HepG2 (cell line): ENCODE measurements around the gene NDUFAF8. TPM values are rescaled to one million over a fixed set of nuclear protein-coding genes. Genes with fewer than 3 reads are reported as not detected.

Experiments
- ATAC-seq: fragments of 200-7000 bp; cut with Tn5 transposase; 3 replicates; pipeline ENCODE4 v1.9.1; 2020; ENCODE audit warnings: mild to moderate bottlenecking, moderate library complexity
- BruUV-seq: library from RNA; stranded (reverse); fragments of 400-500 nt; replicated peaks from 2 replicates; lab custom pipeline; 2021; lab: Mats Ljungman, UMichigan
- CTCF ChIA-PET: fragments of 300-600 bp; formaldehyde crosslinking; extraction: SDS; loops from one replicate; lab custom pipeline; 2021; ENCODE audit warnings: low total read pairs, inconsistent platforms, low intra/inter-chr PET ratio; lab: Yijun Ruan, JAX
- POLR2A ChIA-PET: fragments of 350-600 bp; sonication (Branson Sonifier 250); formaldehyde crosslinking; loops from one replicate; lab custom pipeline; 2020; ENCODE audit warnings: antibody characterized with exemption, inconsistent platforms; lab: Yijun Ruan, JAX
- DNase-seq: peaks from one replicate; pipeline ENCODE4 v3.0.0-alpha.2; 2015; ENCODE audit warnings: low spot score
- FAIRE-seq: peaks from 3 replicates; lab custom pipeline; 2011; peaks lifted over from hg19 to GRCh38; lab: Jason Lieb, UNC
- H2AFZ ChIP-seq: one replicate; pipeline ENCODE4 v1.6.1; 2011; ENCODE audit warnings: low read length, inconsistent platforms
- H3K27ac ChIP-seq: fragments of 300-600 bp; 3 replicates; pipeline ENCODE4 v1.8.0; 2011; ENCODE audit warnings: mixed run types, mild to moderate bottlenecking, mixed read lengths, low read length, inconsistent platforms; ENCODE audit not compliant: insufficient read depth; ENCODE audit errors: extremely low read length
- H3K27me3 ChIP-seq, 2 experiments: fragments of 200-600 bp in 1 of 2; 2 replicates in 1 of 2; 3 replicates in 1 of 2; pipeline versions ENCODE4 v1.6.0 to v1.8.0; 2011; ENCODE audit warnings: low read length in 2 of 2, mild to moderate bottlenecking in 2 of 2, moderate library complexity in 2 of 2, inconsistent platforms in 1 of 2; ENCODE audit not compliant: insufficient read depth in 2 of 2, control insufficient read depth in 1 of 2
- H3K36me3 ChIP-seq, 2 experiments: fragments of 200-600 bp in 1 of 2; replicated peaks in 1 of 2; 2 replicates in 1 of 2; 3 replicates in 1 of 2; pipeline versions ENCODE4 v1.5.1 to v1.8.0; 2011; ENCODE audit warnings: low read length in 2 of 2, inconsistent platforms in 1 of 2; ENCODE audit not compliant: insufficient read depth in 2 of 2, control insufficient read depth in 1 of 2
- H3K4me1 ChIP-seq: 2 replicates; pipeline ENCODE4 v1.5.1; 2012; ENCODE audit warnings: low read length, inconsistent platforms; ENCODE audit not compliant: insufficient read depth
- H3K4me2 ChIP-seq: 2 replicates; pipeline ENCODE4 v1.6.0; 2011; ENCODE audit warnings: low read depth, low read length, inconsistent platforms
- H3K4me3 ChIP-seq, 3 experiments: fragments of 200-600 bp in 1 of 3; sonication (generic), shearing (Covaris generic) in 1 of 3; replicated peaks in 1 of 3; 2 replicates each; pipeline ENCODE4 v1.5.1; 2011 to 2016; ENCODE audit warnings: low read length in 3 of 3, inconsistent platforms in 2 of 3, low read depth in 2 of 3, mild to moderate bottlenecking in 2 of 3, control low read depth in 1 of 3, mixed read lengths in 1 of 3; ENCODE audit not compliant: insufficient read depth in 1 of 3
- H3K79me2 ChIP-seq: one replicate; pipeline ENCODE4 v1.6.1; 2011; ENCODE audit warnings: low read length, inconsistent platforms; ENCODE audit not compliant: insufficient read depth
- H3K9ac ChIP-seq: 2 replicates; pipeline ENCODE4 v1.6.0; 2011; ENCODE audit warnings: mild to moderate bottlenecking, low read depth, low read length, inconsistent platforms; ENCODE audit not compliant: insufficient read depth
- H3K9me3 ChIP-seq: 2 replicates; pipeline ENCODE4 v1.5.1; 2012; ENCODE audit warnings: mild to moderate bottlenecking, low read length
- H4K20me1 ChIP-seq: 2 replicates; pipeline ENCODE4 v1.6.0; 2011; ENCODE audit warnings: inconsistent platforms, mild to moderate bottlenecking, low read length, moderate library complexity; ENCODE audit not compliant: insufficient read depth
- AGO2 ChIP-seq: fragments of 200-400 bp; formaldehyde crosslinking; optimal IDR thresholded peaks from 2 replicates; pipeline ENCODE3; 2017; ENCODE audit warnings: mild to moderate bottlenecking, low read depth, low read length, moderate library complexity
- ZBTB38 ChIP-seq: sonication (generic); formaldehyde crosslinking; IDR thresholded peaks from 2 replicates; pipeline ENCODE4 v1.5.1; 2020; ENCODE audit warnings: mild to moderate bottlenecking, missing genetic modification reagents
- ZBTB44 ChIP-seq: sonication (generic); formaldehyde crosslinking; IDR thresholded peaks from 2 replicates; pipeline ENCODE4 v1.4.0; 2020; ENCODE audit warnings: missing genetic modification reagents
- ZNF160 ChIP-seq: sonication (generic); formaldehyde crosslinking; IDR thresholded peaks from 2 replicates; pipeline ENCODE4 v1.8.0; 2022; ENCODE audit warnings: mild to moderate bottlenecking, inconsistent platforms, missing genetic modification reagents
- ZNF691 ChIP-seq: sonication (generic); formaldehyde crosslinking; IDR thresholded peaks from 2 replicates; pipeline ENCODE4 v1.4.0; 2020; ENCODE audit warnings: missing genetic modification reagents, low read depth, mild to moderate bottlenecking, borderline replicate concordance
- WGBS: methylation state at CpG from one replicate; pipeline ENCODE4 v1.1.6; 2017; ENCODE audit warnings: low lambda C conversion rate; 5-methylcytosine and 5-hydroxymethylcytosine counted together
- in situ Hi-C: cut with HindIII; loops from 2 replicates; pipeline ENCODE4 v1.10.0; 2017; ENCODE audit warnings: low pct_unique_long_range_greater_than_20kb; ENCODE audit not compliant: extremely low pct_ligation_motif_present
- intact Hi-C: fragments of 100-400 bp; cut with micrococcal nuclease; formaldehyde crosslinking; loops from one replicate; pipeline ENCODE4 v1.10.0; 2022; ENCODE audit not compliant: unreplicated experiment
- polyA plus RNA-seq, 8 experiments: library from polyadenylated mRNA; depleted of rRNA in 3 of 8; stranded (reverse) in 7 of 8; unstranded in 1 of 8; fragments of >200 nt; fragmentation: Illumina TruSeq in 4 of 8; extraction: Trizol in 4 of 8; gene quantifications; 2 replicates each; pipeline versions ENCODE4 v1.2.1 to v1.2.3, GENCODE V29; 2011 to 2016; ENCODE audit warnings: low read depth in 4 of 8, missing spikeins in 1 of 8, mixed read lengths in 1 of 8; ENCODE audit not compliant: insufficient read depth in 1 of 8
- total RNA-seq, 5 experiments: library from RNA; depleted of rRNA; stranded (reverse); fragments of >200 nt; fragmentation: Illumina TruSeq; extraction: Trizol; gene quantifications; 2 replicates each; pipeline ENCODE4 v1.2.3, GENCODE V29; 2016; ENCODE audit warnings: low read depth in 1 of 5

NDUFAF8 gene
- total and polyA plus RNA-seq, 2 of the 13 experiments (the other 11 are each of a cell fraction or from before 2014, with no cell fraction given), result 75.6 to 233 TPM

- no peak for TF ChIP-seq ZBTB44 (CRISPR knock-in tag)
- TF ChIP-seq, all 625 proteins: peak for 0
These were observed 48.0 kb upstream of the NDUFAF8 start (continued) for GRCh38 chr17:81191116-81191515.

GRCh38 chr17:81191646-81192045 lies 47.5 kb upstream of the NDUFAF8 start:
- 100% methylated on average over 8 of the region's 14 CpGs for WGBS

More at GRCh38 chr17:81191646-81192045, 47.5 kb upstream of the NDUFAF8 start:
- DNase-seq (no peak), ATAC-seq (no peak), FAIRE-seq (no peak)
- Histone ChIP-seq H3K4me2 (no peak overlapping the region), H3K4me3 (no peak overlapping the region), H3K27me3 (no peaks in the 10 kb centered on the region), H3K4me1 (no peaks in the 10 kb centered on the region), H2AFZ (no peak overlapping the region), H3K36me3 (peaks cover 3 to 8% of the 10 kb centered on the region in 2 experiments; a peak in 2 of 5 replicates), H3K27ac (no peak overlapping the region), H4K20me1 (no peaks in the 10 kb centered on the region), H3K9ac (no peak overlapping the region), H3K9me3 (no peaks in the 10 kb centered on the region), H3K79me2 (no peaks in the 10 kb centered on the region)
- BruUV-seq, result no TSS peak
- POLR2A ChIA-PET, result interaction anchor here (0.6 kb wide), 1 partner anchor 49 kb away, joined by 3 read pairs; no protein-coding TSS in a partner anchor
- peak; percentile 28 for TF ChIP-seq AGO2
- TF ChIP-seq ZNF691 (CRISPR knock-in tag), result no peak
- TF ChIP-seq ZBTB38 (CRISPR knock-in tag), result no peak
- TF ChIP-seq ZNF160 (CRISPR knock-in tag), result no peak
- intact Hi-C loops, result no loop called here
- CTCF ChIA-PET, result no interaction called here
- in situ Hi-C loops, result loop anchor here (5.0 kb wide), 1 partner anchor 49 kb away; no protein-coding TSS in a partner anchor
